Right hindlimb (tissue), 1 donor: ENCODE data around the gene KPTN.

Source experiments
- DNase-seq: peaks from one replicate; pipeline ENCODE4 v3.0.0-alpha.2; 2018

Gene KPTN

GRCh38 chr19:47464675-47465419 is 19.2 kb downstream of the KPTN start:
- no peak for DNase-seq

- no peak for DNase-seq
These were observed 22.1 kb downstream of the KPTN start for GRCh38 chr19:47461876-47462275.

- DNase-seq: no peak
These were observed 24.5 kb downstream of the KPTN start for GRCh38 chr19:47459477-47459876.

- DNase-seq: no peak
These were observed 25.3 kb downstream of the KPTN start for GRCh38 chr19:47458672-47459071.

- DNase-seq: no peak
These were observed 27.1 kb downstream of the KPTN start for GRCh38 chr19:47456721-47457474.

- DNase-seq: no peak
These were observed 33.5 kb downstream of the KPTN start for GRCh38 chr19:47450478-47450877.

GRCh38 chr19:47448360-47448727 is 35.7 kb downstream of the KPTN start:
- DNase-seq: no peak

GRCh38 chr19:47447470-47448359 is 36.3 kb downstream of the KPTN start:
- no peak for DNase-seq

- DNase-seq: no peak
These were observed 37.2 kb downstream of the KPTN start for GRCh38 chr19:47446534-47447469.

GRCh38 chr19:47445937-47446402 is 38.0 kb downstream of the KPTN start:
- DNase-seq: no peak

GRCh38 chr19:47445527-47445926 is 38.5 kb downstream of the KPTN start:
- no peak for DNase-seq

- DNase-seq: no peak
These were observed 39.6 kb downstream of the KPTN start for GRCh38 chr19:47444388-47444821.

- DNase-seq: no peak
These were observed 40.7 kb downstream of the KPTN start for GRCh38 chr19:47443331-47443730.

GRCh38 chr19:47438793-47439220 is 45.2 kb downstream of the KPTN start:
- DNase-seq: no peak

- DNase-seq: no peak
These were observed 46.5 kb downstream of the KPTN start for GRCh38 chr19:47437500-47437899.

GRCh38 chr19:47436712-47437401 is 47.2 kb downstream of the KPTN start:
- DNase-seq: peak; percentile 72

GRCh38 chr19:47435883-47436417 is 48.1 kb downstream of the KPTN start:
- DNase-seq: no peak

- DNase-seq: no peak
These were observed 48.8 kb downstream of the KPTN start for GRCh38 chr19:47435196-47435595.

- no peak for DNase-seq
These were observed 49.9 kb downstream of the KPTN start for GRCh38 chr19:47434088-47434487.

- no peak for DNase-seq
These were observed 50.9 kb downstream of the KPTN start for GRCh38 chr19:47433121-47433520.

GRCh38 chr19:47432499-47432898 is 51.5 kb downstream of the KPTN start:
- no peak for DNase-seq
